ENCODE measurements around the gene CXCR6.

DNA sequence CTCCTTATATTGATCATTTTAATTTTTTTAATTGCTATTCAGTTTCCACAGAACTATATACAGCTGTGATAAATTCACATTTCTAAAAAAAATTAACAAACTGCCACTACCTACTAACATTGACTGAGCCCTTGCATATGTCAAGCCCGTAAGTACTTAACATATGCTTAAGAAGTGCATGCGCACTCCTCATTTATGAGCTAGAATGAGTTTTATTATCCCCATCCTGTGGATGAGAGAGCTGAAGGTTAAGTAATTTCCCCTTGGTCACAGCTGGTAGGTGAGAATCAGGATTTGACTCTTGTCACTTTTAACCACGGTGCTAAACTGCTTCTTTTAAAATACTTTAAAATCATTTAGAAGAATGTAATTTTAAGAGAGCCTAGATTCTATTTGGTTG is 25.9 kb downstream of the CXCR6 start:
- TF ChIP-seq, protein P1, sequence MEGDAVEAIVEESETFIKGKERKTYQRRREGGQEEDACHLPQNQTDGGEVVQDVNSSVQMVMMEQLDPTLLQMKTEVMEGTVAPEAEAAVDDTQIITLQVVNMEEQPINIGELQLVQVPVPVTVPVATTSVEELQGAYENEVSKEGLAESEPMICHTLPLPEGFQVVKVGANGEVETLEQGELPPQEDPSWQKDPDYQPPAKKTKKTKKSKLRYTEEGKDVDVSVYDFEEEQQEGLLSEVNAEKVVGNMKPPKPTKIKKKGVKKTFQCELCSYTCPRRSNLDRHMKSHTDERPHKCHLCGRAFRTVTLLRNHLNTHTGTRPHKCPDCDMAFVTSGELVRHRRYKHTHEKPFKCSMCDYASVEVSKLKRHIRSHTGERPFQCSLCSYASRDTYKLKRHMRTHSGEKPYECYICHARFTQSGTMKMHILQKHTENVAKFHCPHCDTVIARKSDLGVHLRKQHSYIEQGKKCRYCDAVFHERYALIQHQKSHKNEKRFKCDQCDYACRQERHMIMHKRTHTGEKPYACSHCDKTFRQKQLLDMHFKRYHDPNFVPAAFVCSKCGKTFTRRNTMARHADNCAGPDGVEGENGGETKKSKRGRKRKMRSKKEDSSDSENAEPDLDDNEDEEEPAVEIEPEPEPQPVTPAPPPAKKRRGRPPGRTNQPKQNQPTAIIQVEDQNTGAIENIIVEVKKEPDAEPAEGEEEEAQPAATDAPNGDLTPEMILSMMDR (IDR thresholded peaks at IDR 0.05; ENCODE audit: insufficient read depth, low read depth, low read length): no peak
- no peak for TF ChIP-seq EZH2 (IDR thresholded peaks at IDR 0.05; ENCODE audit: insufficient read depth, low read length)
